DMS 273 treated with DMSO at 0.1 percent for 48 hours (cell line): ENCODE measurements around the gene C1QA.

Source experiments
- DNase-seq: peaks from one replicate; lab custom pipeline; 2025; lab: John Stamatoyannopoulos, UW

Gene C1QA, protein sequence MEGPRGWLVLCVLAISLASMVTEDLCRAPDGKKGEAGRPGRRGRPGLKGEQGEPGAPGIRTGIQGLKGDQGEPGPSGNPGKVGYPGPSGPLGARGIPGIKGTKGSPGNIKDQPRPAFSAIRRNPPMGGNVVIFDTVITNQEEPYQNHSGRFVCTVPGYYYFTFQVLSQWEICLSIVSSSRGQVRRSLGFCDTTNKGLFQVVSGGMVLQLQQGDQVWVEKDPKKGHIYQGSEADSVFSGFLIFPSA

GRCh38 chr1:22636353-22636752 is at the start of gene C1QA:
Gene C1QA, plus strand, starts transcription at chr1:22636628. Its CDS starts 989 bp downstream, at chr1:22637617.
- DNase-seq = no peak

GRCh38 chr1:22587247-22587646 is 49.2 kb upstream of the C1QA start:
- no peak for DNase-seq

- no peak for DNase-seq
Measured at GRCh38 chr1:22588899-22589422, 47.5 kb upstream of the C1QA start.

GRCh38 chr1:22591576-22591975 is 44.9 kb upstream of the C1QA start:
- DNase-seq = no peak

GRCh38 chr1:22592051-22592450 is 44.4 kb upstream of the C1QA start:
- DNase-seq = no peak

GRCh38 chr1:22592919-22593790 is 43.3 kb upstream of the C1QA start:
- DNase-seq = no peak

- no peak for DNase-seq
Measured at GRCh38 chr1:22594396-22594795, 42.0 kb upstream of the C1QA start.

GRCh38 chr1:22595108-22595507 is 41.3 kb upstream of the C1QA start:
- DNase-seq = no peak

DNA sequence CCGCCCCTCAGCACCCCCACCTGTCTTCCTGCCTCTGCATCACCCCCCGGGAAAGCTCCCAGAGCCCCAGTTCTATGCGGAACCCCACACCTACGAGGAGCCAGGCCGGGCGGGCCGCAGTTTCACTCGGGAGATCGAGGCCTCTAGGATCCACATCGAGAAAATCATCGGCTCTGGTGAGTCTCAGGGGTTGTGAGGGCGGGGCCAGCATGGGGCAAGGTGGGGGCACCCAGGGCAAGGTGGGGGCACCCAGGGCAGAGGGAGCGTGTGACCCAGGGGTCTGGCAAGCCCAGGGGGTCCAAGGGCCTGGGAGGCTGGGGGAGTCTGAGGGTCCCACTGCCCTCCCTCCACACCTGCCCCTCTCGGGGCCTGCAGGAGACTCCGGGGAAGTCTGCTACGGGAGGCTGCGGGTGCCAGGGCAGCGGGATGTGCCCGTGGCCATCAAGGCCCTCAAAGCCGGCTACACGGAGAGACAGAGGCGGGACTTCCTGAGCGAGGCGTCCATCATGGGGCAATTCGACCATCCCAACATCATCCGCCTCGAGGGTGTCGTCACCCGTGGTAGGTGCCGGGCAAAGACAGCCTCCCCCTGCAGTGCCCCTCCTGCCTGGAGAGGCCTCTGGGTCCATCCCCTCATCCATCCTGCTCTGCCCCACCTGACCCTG is 39.0 kb upstream of the C1QA start:
- no peak for DNase-seq

DNA sequence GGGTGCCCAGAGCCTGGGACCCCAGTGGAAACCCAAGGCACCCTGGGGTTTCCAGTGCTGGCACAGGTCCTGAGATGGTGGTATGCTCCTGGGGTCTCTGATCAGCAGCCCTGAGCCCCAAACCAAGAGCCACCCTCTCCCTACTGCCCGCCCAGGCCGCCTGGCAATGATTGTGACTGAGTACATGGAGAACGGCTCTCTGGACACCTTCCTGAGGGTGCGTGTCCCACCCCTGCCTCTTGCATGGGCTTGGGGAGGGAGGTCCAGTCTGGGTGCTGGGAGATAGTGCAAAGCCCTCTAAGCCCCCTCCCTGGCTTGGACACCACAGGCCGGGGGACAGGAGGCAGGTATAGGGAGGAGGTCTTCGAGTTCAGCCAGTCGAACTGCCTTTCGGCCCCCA is 38.4 kb upstream of the C1QA start:
- no peak for DNase-seq

DNA sequence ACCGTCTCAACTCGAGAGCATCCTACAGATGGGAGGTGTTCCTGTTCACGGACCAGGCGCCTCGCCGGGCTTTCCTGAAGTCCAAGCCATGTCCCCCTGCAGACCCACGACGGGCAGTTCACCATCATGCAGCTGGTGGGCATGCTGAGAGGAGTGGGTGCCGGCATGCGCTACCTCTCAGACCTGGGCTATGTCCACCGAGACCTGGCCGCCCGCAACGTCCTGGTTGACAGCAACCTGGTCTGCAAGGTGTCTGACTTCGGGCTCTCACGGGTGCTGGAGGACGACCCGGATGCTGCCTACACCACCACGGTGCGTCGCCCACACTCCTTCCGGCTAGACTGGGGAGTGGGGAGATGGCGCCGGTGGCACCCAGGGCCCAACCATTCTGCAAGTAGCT is 37.7 kb upstream of the C1QA start:
- no peak for DNase-seq

- no peak for DNase-seq
Measured at GRCh38 chr1:22600071-22600816, 36.2 kb upstream of the C1QA start.

GRCh38 chr1:22600817-22601605 is 35.4 kb upstream of the C1QA start:
- DNase-seq = no peak

DNA sequence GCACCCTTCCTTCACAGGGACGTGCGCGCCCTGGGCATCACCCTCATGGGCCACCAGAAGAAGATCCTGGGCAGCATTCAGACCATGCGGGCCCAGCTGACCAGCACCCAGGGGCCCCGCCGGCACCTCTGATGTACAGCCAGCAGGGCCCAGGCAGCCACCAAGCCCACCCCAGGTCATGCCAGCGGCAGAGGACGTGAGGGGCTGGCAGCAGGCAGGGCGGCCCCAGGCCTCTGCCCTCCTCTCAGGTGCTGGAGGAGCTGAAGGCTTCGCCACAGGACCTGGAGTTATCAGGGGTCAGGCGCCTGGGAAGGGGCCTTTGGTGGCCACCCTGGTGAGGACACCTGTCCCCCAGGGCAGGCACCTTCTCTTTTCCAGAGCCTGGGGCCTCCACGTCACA is 34.8 kb upstream of the C1QA start:
- no peak for DNase-seq

- DNase-seq = no peak
Measured at GRCh38 chr1:22602060-22602740, 34.2 kb upstream of the C1QA start.

DNA sequence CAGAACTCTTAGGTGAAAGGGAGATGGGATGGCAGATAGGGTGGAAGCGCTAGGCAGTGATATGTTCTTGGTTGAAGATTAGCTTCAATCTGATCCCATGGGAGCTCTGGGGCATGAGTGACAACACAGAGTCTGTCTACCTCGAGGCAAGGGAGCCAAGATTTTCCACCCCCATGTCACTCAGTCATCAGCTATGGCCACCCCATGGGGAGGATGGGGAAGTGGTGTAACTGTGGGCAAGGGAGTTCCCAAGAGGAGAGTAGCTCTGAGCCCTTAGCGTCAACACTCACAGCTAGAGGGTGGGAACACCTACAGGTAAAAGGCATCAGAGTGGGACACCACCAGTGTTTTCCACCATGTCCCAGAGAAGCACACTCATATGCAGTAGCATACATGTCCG is 30.3 kb upstream of the C1QA start:
- no peak for DNase-seq

GRCh38 chr1:22607154-22607553 is 29.3 kb upstream of the C1QA start:
- no peak for DNase-seq

GRCh38 chr1:22608361-22608760 is 28.1 kb upstream of the C1QA start:
- no peak for DNase-seq

GRCh38 chr1:22609291-22609690 is 27.1 kb upstream of the C1QA start:
- no peak for DNase-seq

GRCh38 chr1:22611530-22611947 is 24.9 kb upstream of the C1QA start:
- DNase-seq = no peak
